GM21390 (cell line): ENCODE results near the gene PKM.
"Not testable (repeated sequence)": the region's sequence is repeated elsewhere in the genome, so short reads cannot be mapped to it uniquely, and the experiment has no call there.

Experiments
- ATAC-seq: cut with Tn5 transposase; IDR thresholded peaks from one replicate; pipeline ENCODE4 v1.9.1; 2021; ENCODE audit not compliant: unreplicated experiment

Gene PKM

GRCh38 chr15:72231066-72231832, at the start of gene PKM:
Gene PKM (minus strand): TSS chr15:72231190. CDS start chr15:72219097, 12,093 bp downstream.
- ATAC-seq, result peak; percentile 34

- no peak for ATAC-seq
Observed at GRCh38 chr15:72280751-72281150, 49.8 kb upstream of the PKM start.

- no peak for ATAC-seq
Observed at GRCh38 chr15:72278737-72279136, 47.7 kb upstream of the PKM start.

- no peak for ATAC-seq
Observed at GRCh38 chr15:72276326-72276700, 45.3 kb upstream of the PKM start.

GRCh38 chr15:72275635-72276325, 44.8 kb upstream of the PKM start:
- not testable (repeated sequence) for ATAC-seq

- no peak for ATAC-seq
Observed at GRCh38 chr15:72272997-72273352, 42.0 kb upstream of the PKM start.

GRCh38 chr15:72272213-72272996, 41.4 kb upstream of the PKM start, which contains the start of gene PARP6:
Gene PARP6 (minus strand): TSS chr15:72272554. CDS start chr15:72267477, 5,077 bp downstream.
- ATAC-seq, result peak; percentile 93

- no peak for ATAC-seq
Observed at GRCh38 chr15:72271895-72272212, 40.9 kb upstream of the PKM start.

- ATAC-seq, result no peak
Observed at GRCh38 chr15:72271221-72271620, 40.2 kb upstream of the PKM start.

- no peak for ATAC-seq
Observed at GRCh38 chr15:72269739-72270138, 38.7 kb upstream of the PKM start.

- ATAC-seq, result no peak
Observed at GRCh38 chr15:72265031-72265430, 34.0 kb upstream of the PKM start.

GRCh38 chr15:72252663-72253299, 21.8 kb upstream of the PKM start:
- no peak for ATAC-seq

GRCh38 chr15:72249142-72249810, 18.3 kb upstream of the PKM start:
- ATAC-seq, result no peak

GRCh38 chr15:72248514-72248913, 17.5 kb upstream of the PKM start:
- ATAC-seq, result no peak

GRCh38 chr15:72242775-72243370, 11.9 kb upstream of the PKM start:
- no peak for ATAC-seq

GRCh38 chr15:72239652-72240051, 8.7 kb upstream of the PKM start:
- ATAC-seq, result no peak

GRCh38 chr15:72238586-72238985, 7.6 kb upstream of the PKM start:
- ATAC-seq, result no peak

GRCh38 chr15:72237853-72238224, 6.8 kb upstream of the PKM start:
- ATAC-seq, result no peak

- ATAC-seq, result peak; percentile 74
Observed at GRCh38 chr15:72237029-72237852, 6.3 kb upstream of the PKM start.
